ENCODE results near the gene AKAP13. TPM values are rescaled to one million over a fixed set of nuclear protein-coding genes. Genes with fewer than 3 reads are reported as not detected.

The AKAP13 gene
- total and polyA plus RNA-seq, 2 of the 13 experiments (the other 11 are each of a cell fraction or from before 2014, with no cell fraction given) = 6.7 to 27.1 TPM

DNA sequence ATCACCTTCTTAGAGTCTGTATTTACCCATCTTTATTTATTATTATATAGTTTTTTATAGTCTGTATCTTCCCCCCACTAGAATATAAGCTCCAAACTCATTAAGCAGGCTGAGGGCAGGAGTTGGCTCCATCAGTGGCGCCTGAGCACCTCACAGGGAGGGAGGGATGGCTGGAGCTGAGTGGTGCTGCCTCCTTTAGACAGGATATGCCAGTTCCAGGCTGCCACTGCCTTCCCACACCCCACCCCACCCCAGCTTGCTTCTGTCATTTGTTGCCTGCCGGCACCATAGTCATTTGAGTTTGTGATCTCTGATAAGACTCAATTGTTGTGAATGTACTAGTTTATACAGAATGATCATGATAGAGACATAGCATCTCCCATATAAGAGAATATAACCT is 328.8 kb downstream of the AKAP13 start:
- no peak overlapping the region for H2AFZ ChIP-seq (ENCODE audit: low read length)
- TF ChIP-seq, protein P1, sequence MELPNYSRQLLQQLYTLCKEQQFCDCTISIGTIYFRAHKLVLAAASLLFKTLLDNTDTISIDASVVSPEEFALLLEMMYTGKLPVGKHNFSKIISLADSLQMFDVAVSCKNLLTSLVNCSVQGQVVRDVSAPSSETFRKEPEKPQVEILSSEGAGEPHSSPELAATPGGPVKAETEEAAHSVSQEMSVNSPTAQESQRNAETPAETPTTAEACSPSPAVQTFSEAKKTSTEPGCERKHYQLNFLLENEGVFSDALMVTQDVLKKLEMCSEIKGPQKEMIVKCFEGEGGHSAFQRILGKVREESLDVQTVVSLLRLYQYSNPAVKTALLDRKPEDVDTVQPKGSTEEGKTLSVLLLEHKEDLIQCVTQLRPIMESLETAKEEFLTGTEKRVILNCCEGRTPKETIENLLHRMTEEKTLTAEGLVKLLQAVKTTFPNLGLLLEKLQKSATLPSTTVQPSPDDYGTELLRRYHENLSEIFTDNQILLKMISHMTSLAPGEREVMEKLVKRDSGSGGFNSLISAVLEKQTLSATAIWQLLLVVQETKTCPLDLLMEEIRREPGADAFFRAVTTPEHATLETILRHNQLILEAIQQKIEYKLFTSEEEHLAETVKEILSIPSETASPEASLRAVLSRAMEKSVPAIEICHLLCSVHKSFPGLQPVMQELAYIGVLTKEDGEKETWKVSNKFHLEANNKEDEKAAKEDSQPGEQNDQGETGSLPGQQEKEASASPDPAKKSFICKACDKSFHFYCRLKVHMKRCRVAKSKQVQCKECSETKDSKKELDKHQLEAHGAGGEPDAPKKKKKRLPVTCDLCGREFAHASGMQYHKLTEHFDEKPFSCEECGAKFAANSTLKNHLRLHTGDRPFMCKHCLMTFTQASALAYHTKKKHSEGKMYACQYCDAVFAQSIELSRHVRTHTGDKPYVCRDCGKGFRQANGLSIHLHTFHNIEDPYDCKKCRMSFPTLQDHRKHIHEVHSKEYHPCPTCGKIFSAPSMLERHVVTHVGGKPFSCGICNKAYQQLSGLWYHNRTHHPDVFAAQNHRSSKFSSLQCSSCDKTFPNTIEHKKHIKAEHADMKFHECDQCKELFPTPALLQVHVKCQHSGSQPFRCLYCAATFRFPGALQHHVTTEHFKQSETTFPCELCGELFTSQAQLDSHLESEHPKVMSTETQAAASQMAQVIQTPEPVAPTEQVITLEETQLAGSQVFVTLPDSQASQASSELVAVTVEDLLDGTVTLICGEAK (IDR thresholded peaks at IDR 0.05) = no peak
- TF ChIP-seq, protein P1 (CRISPR knock-in tag; IDR thresholded peaks at IDR 0.05) = no peak
- ChIA-PET CTCF (ENCODE audit: low intra/inter-chr PET ratio, low total read pairs) (no interaction called here), POLR2A (interaction anchor here (1.2 kb wide), 1 partner anchor 21 kb away, joined by 4 read pairs; no protein-coding TSS in a partner anchor)
- FAIRE-seq (no peak), DNase-seq (ENCODE audit: low spot score) (no peak), ATAC-seq (no peak)
- peak overlapping the region; percentile 83 for H3K27ac ChIP-seq (ENCODE audit: extremely low read length, insufficient read depth, low read length)
- no peaks in the 10 kb centered on the region for H3K9me3 ChIP-seq (ENCODE audit: low read length)
- in situ Hi-C loops (cut with HindIII; ENCODE audit: extremely low pct_ligation_motif_present, low pct_unique_long_range_greater_than_20kb) = loop anchor here (25.0 kb wide), 1 partner anchor 422 kb away; no protein-coding TSS in a partner anchor
- H3K36me3 ChIP-seq (replicated peaks in 1 of 2; ENCODE audit: control insufficient read depth in 1 of 2, insufficient read depth in 2 of 2, low read length in 2 of 2) = peaks cover 0 to 15% of the 10 kb centered on the region in 2 experiments; a peak in 2 of 5 replicates
- H3K4me3 ChIP-seq (replicated peaks in 1 of 3; ENCODE audit: insufficient read depth in 1 of 3, low read depth in 2 of 3, low read length in 3 of 3) = no peak overlapping the region
- H3K9ac ChIP-seq (ENCODE audit: insufficient read depth, low read depth, low read length) = no peak overlapping the region
- 73% methylated on average over 2 of the region's 2 CpGs for WGBS (ENCODE audit: low lambda C conversion rate)
- no TSS peak for BruUV-seq (replicated peaks)
- H3K4me1 ChIP-seq (ENCODE audit: insufficient read depth, low read length) = peaks cover 33% of the 10 kb centered on the region
- intact Hi-C loops (cut with micrococcal nuclease; ENCODE audit: unreplicated experiment) = no loop called here
- no peaks in the 10 kb centered on the region for H4K20me1 ChIP-seq (ENCODE audit: insufficient read depth, low read length)
- H3K27me3 ChIP-seq (ENCODE audit: control insufficient read depth in 1 of 2, insufficient read depth in 2 of 2, low read length in 2 of 2) = no peaks in the 10 kb centered on the region
- no peak overlapping the region for H3K4me2 ChIP-seq (ENCODE audit: low read depth, low read length)
- H3K79me2 ChIP-seq (ENCODE audit: insufficient read depth, low read length) = no peaks in the 10 kb centered on the region
